Activated CD4-positive, alpha-beta T cell treated with anti-CD3 and anti-CD28 coated beads for 4 hours (primary cell): ENCODE data around the gene MAP2K7.

Source experiments
- DNase-seq, 2 donors: peaks; one replicate each; pipeline ENCODE4 v3.0.0-alpha.2; 2020

Gene MAP2K7

DNA sequence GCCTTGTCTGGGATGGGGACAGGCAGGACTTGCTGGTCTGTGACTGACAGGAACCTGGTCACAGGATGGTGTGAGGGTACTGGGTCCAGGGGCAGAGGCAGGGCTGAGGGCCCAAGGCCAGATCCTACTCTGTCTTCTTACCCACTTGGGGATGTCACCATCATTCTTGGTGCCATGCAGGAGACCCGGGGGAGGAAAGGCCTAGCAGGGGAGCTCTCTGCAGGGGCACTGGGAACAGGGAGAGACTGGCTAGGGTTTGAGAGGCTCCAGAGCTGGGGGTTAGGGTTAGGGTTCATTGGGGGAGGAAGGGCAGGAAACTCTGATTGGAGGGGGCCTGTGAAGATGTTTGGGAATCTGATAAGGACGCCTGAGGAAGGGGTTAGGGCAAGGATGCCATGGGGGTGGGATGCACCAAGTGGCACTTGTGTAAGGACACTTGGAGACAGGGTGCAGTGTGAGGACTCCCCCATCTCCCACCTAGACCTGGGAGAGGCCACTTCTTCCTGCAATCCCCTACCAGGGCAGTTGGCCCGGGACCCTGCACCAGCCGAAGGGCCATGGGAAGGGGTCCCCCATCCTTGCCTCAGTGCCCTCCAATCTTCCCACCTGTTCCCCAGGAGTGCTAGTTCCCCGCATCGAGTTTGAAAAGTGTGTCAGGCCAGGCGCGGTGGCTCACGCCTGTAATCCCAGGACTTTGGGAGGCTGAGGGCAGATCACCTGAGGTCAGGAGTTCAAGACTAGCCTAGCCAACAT lies 36.4 kb upstream of the MAP2K7 start:
- DNase-seq = no peak

DNA sequence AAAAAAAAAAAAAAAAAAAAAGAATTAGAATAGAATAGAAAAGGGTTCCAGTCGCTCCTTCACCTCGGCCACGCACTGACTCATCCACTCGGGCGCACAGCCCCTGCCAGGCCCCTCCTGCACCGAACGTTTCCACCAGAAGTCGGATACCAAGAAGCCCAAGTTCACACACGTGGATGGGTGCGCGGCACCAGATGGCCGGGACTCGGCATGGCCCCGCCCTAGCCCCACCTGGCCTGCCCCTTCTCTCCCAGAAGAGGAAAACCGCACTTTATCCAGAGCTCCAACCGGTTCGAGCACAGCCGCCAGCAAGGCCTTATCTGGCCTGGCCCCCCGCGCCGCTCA lies 35.4 kb upstream of the MAP2K7 start:
- peak; percentile 31 to 39 for DNase-seq

DNA sequence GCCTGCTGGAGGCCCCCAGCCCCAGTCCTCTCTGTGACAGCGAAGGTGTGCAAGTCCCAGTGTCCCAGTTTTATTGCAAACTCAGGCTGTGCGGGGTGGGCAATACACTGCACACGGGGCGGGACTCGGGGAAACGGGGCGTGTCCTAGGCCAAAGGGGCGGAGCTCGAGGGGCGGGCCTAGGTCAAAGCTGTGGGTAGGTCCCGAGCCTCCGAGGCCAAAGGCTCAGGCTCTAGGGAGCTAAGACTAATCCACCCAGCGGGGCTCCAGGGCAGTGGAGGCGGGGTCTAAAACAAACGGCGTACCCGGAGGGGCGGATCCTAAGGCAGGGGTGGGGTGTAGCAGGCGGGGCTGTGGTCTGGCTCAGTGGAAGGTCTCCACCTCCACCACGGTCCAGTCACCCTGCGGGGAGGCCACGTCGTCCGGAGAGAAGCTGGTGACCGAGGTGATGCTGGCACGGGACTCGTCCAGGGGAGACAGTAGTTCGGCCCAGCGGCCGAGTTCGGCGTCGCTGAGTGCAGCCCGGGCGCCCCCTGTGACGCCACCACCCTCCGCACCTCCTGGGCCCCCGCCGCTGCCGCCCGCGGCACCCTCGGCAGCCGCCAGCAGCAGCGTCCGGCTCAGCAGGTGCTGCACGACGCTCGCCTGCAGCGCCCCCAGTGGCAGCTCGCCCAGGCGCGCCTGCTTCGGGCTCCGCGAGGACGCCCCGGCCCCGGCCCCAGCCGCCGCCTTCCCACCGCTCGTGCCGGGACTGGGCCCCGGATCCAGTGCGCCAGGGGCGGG lies 34.8 kb upstream of the MAP2K7 start:
- peak; percentile 77 to 79 for DNase-seq

- peak; percentile 81 to 84 for DNase-seq
Observed at GRCh38 chr19:7869453-7869909, 34.2 kb upstream of the MAP2K7 start.

- DNase-seq = peak; percentile 38 to 47
Observed at GRCh38 chr19:7869910-7870511, 33.7 kb upstream of the MAP2K7 start.

- DNase-seq = peak in 1 of 2 donors; percentile 30
Observed at GRCh38 chr19:7870571-7871436, 32.9 kb upstream of the MAP2K7 start.

- peak; percentile 73 to 81 for DNase-seq
Observed at GRCh38 chr19:7871437-7872305, 32.0 kb upstream of the MAP2K7 start.

- no peak for DNase-seq
Observed at GRCh38 chr19:7872306-7873204, 31.1 kb upstream of the MAP2K7 start.

DNA sequence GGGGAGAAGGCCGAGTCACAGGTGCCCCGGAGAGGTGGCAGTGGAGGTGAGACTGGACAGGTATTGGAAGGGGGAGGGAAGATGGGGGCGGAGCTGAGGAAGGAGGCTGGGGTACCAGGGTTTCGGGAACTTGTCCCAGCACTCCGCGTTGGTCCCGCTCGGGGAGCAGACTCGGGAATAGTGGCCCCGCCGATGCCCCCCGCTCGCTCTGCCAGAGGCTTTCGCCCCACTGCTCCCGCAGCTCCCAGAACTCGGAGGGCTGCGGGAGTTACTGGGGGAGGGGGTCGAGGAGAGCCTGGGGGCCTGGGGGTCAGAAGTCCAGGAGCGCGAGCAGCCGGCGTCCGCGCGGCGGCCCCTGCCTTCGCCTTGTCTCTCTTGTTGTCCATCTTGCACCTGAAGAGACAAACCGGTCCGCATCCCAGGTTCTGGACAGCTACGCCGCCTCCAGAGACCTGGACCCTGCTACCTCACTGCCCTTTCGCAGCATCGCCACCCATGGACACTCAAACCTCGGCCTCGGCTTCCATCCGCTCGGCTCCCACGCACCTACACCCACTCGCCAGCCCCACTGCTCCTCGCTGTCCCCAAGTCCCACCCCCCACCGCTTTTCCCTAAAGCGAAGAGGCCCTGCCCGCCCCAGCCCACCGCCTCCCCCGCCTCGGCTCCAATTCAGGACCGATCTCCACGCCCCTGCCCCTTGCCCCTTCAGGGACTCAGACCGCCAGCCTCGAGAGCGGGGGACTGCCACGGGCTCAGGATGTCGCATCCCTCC lies 30.2 kb upstream of the MAP2K7 start:
- DNase-seq = no peak

- no peak for DNase-seq
Observed at GRCh38 chr19:7874076-7874896, 29.4 kb upstream of the MAP2K7 start, which contains the start of gene PRR36. Gene PRR36, minus strand, starts transcription at chr19:7874390. Its CDS starts 701 bp downstream, at chr19:7873689.

- no peak for DNase-seq
Observed at GRCh38 chr19:7874897-7875273, 28.8 kb upstream of the MAP2K7 start.

DNA sequence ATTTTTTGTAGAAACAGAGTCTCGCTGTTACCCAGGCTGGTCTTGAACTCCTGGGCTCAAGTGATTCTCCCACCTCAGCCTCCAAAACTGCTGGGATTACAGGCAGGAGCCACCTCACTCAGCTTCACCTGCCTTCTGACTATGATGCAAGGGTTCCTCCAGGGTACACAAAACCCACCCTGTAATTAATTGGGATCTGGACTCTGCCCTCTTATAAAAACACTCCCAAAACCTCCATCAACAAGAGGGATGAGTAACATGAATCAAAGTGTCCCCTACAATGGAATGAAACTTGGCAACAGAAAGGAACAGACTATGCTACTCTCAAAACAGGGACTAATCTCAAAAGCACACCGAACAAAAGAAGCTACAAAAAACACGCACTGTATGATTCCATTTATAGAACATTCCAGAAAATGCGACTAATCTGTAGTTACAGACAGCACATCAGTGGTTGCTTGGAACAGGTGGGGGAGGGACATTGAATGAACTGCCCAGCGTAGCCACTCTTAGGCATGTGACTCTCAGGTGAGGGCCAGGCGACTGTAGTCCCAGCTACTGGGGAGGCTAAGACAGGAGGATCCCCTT lies 26.3 kb upstream of the MAP2K7 start:
- no peak for DNase-seq

- DNase-seq = no peak
Observed at GRCh38 chr19:7879111-7879807, 24.4 kb upstream of the MAP2K7 start.

DNA sequence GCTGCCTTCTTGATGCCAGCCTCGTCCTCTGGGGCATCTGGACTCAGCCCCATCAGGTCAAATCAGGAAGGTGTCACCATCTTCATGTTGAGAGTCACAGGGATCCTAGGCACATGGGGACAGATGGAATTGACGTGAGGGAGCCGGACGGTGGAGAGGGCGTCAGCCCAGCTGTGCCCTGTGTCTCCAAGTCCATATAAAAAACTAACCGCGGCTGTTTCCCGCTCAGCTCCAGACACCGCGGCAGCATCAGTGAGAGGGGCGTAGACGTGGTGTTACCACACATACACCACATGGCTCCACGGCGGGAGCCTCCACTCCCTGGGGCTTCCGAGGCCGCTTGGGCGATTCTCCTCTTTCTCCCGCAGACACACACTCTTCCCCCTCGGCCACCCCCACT lies 23.8 kb upstream of the MAP2K7 start:
- DNase-seq = no peak

- no peak for DNase-seq
Observed at GRCh38 chr19:7881910-7882309, 21.8 kb upstream of the MAP2K7 start.

GRCh38 chr19:7883105-7883504 lies 20.6 kb upstream of the MAP2K7 start:
- no peak for DNase-seq

DNA sequence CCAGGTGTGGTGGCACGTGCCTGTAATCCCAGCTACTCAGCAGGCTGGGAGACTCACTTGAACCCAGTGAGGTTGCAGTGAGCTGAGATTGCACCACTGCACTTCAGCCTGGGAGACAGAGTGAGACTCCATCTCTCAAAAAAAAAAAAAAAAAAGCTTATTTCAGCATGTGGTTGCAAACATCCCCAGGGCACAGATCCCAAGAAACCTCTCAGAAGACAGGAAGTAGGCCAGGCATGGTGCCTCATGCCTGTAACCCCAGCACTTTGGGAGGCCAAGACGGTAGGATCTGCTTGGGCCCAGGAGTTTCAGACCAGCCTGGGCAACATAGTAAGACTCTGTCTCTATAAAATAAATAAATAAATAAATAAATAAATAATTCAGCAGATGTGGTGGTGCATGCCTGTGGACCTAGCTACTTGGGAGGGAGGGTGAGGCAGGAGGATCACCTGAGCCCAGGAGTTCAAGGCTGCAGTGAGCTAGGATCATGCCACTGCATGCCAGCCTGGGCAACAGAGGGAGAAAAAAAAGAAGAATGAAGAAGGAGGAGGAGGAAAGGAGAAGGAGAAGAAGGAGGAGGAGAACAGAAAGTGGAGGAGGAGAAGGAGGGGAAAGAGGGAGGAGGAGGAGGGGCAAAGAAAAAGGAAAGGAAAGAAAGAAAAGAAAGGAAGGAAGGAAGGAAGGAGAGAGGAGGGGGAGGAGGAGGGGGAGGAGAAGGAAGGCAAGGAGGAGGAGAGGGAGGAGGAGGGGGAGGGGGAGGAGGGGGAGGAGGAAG lies 19.7 kb upstream of the MAP2K7 start:
- no peak for DNase-seq
